ENCODE data around the gene PLEKHA6.
"Not testable (repeated sequence)": the region's sequence is repeated elsewhere in the genome, so short reads cannot be mapped to it uniquely, and the experiment has no call there.

PLEKHA6 gene

GRCh38 chr1:204248954-204249353, 110.8 kb downstream of the PLEKHA6 start:
- Histone ChIP-seq H2AFZ (ENCODE audit: low read depth, low read length) (no peak overlapping the region), H3K36me3 (ENCODE audit: insufficient read depth, low read length) (peaks cover 44% of the 10 kb centered on the region), H3K4me3 (ENCODE audit: low read length) (no peak overlapping the region)

GRCh38 chr1:204246876-204247275, 112.9 kb downstream of the PLEKHA6 start:
- H3K36me3 ChIP-seq (ENCODE audit: insufficient read depth, low read length): peaks cover 57% of the 10 kb centered on the region
- H3K27me3 ChIP-seq (ENCODE audit: insufficient read depth, low read length): no peaks in the 10 kb centered on the region
- H3K9me3 ChIP-seq (ENCODE audit: low read length): no peaks in the 10 kb centered on the region
- no peak overlapping the region for H2AFZ ChIP-seq (ENCODE audit: low read depth, low read length)
- H3K4me1 ChIP-seq (ENCODE audit: insufficient read depth, low read length): no peaks in the 10 kb centered on the region
- H3K4me3 ChIP-seq (ENCODE audit: low read length): no peak overlapping the region

More at GRCh38 chr1:204248954-204249353, 110.8 kb downstream of the PLEKHA6 start:
- peaks cover 2% of the 10 kb centered on the region for H3K4me1 ChIP-seq (ENCODE audit: insufficient read depth, low read length)
- H3K27me3 ChIP-seq (ENCODE audit: insufficient read depth, low read length): no peaks in the 10 kb centered on the region
- no peaks in the 10 kb centered on the region for H3K9me3 ChIP-seq (ENCODE audit: low read length)

- peaks cover 2% of the 10 kb centered on the region for H3K9me3 ChIP-seq (ENCODE audit: low read length)
- H3K4me1 ChIP-seq (ENCODE audit: insufficient read depth, low read length): no peaks in the 10 kb centered on the region
- peaks cover 79% of the 10 kb centered on the region for H3K36me3 ChIP-seq (ENCODE audit: insufficient read depth, low read length)
- no peak overlapping the region for H2AFZ ChIP-seq (ENCODE audit: low read depth, low read length)
- H3K4me3 ChIP-seq (ENCODE audit: low read length): no peak overlapping the region
- no peaks in the 10 kb centered on the region for H3K27me3 ChIP-seq (ENCODE audit: insufficient read depth, low read length)
Measured at GRCh38 chr1:204242920-204243319, 116.8 kb downstream of the PLEKHA6 start.

- Histone ChIP-seq H3K36me3 (ENCODE audit: insufficient read depth, low read length) (peaks cover 80% of the 10 kb centered on the region), H3K4me1 (ENCODE audit: insufficient read depth, low read length) (no peaks in the 10 kb centered on the region)
Measured at GRCh38 chr1:204241914-204242313, 117.8 kb downstream of the PLEKHA6 start.

GRCh38 chr1:204241050-204241449, 118.7 kb downstream of the PLEKHA6 start:
- Histone ChIP-seq H2AFZ (ENCODE audit: low read depth, low read length) (no peak overlapping the region), H3K4me1 (ENCODE audit: insufficient read depth, low read length) (no peaks in the 10 kb centered on the region), H3K36me3 (ENCODE audit: insufficient read depth, low read length) (peaks cover 81% of the 10 kb centered on the region), H3K4me3 (ENCODE audit: low read length) (no peak overlapping the region), H3K9me3 (ENCODE audit: low read length) (peaks cover 7% of the 10 kb centered on the region), H3K27me3 (ENCODE audit: insufficient read depth, low read length) (no peaks in the 10 kb centered on the region)

More at GRCh38 chr1:204241914-204242313, 117.8 kb downstream of the PLEKHA6 start:
- H3K27me3 ChIP-seq (ENCODE audit: insufficient read depth, low read length): no peaks in the 10 kb centered on the region
- no peak overlapping the region for H3K4me3 ChIP-seq (ENCODE audit: low read length)
- peaks cover 3% of the 10 kb centered on the region for H3K9me3 ChIP-seq (ENCODE audit: low read length)
- no peak overlapping the region for H2AFZ ChIP-seq (ENCODE audit: low read depth, low read length)

- no peaks in the 10 kb centered on the region for H3K27me3 ChIP-seq (ENCODE audit: insufficient read depth, low read length)
- H2AFZ ChIP-seq (ENCODE audit: low read depth, low read length): no peak overlapping the region
- H3K4me1 ChIP-seq (ENCODE audit: insufficient read depth, low read length): no peaks in the 10 kb centered on the region
- H3K36me3 ChIP-seq (ENCODE audit: insufficient read depth, low read length): peaks cover 81% of the 10 kb centered on the region
- no peak overlapping the region for H3K4me3 ChIP-seq (ENCODE audit: low read length)
- H3K9me3 ChIP-seq (ENCODE audit: low read length): peaks cover 7% of the 10 kb centered on the region
Measured at GRCh38 chr1:204240233-204240632, 119.5 kb downstream of the PLEKHA6 start.

- not testable (repeated sequence) for H3K4me3 ChIP-seq (ENCODE audit: low read length); H3K27me3 ChIP-seq (ENCODE audit: insufficient read depth, low read length); H3K9me3 ChIP-seq (ENCODE audit: low read length); H3K4me1 ChIP-seq (ENCODE audit: insufficient read depth, low read length); H2AFZ ChIP-seq (ENCODE audit: low read depth, low read length)
- peaks cover 74% of the 10 kb centered on the region for H3K36me3 ChIP-seq (ENCODE audit: insufficient read depth, low read length)
Measured at GRCh38 chr1:204239401-204239800, 120.3 kb downstream of the PLEKHA6 start.

GRCh38 chr1:204238520-204238919, 121.2 kb downstream of the PLEKHA6 start:
- peaks cover 80% of the 10 kb centered on the region for H3K36me3 ChIP-seq (ENCODE audit: insufficient read depth, low read length)
- not testable (repeated sequence) for H3K27me3 ChIP-seq (ENCODE audit: insufficient read depth, low read length)

GRCh38 chr1:204237515-204237914, 122.2 kb downstream of the PLEKHA6 start:
- H3K27me3 ChIP-seq (ENCODE audit: insufficient read depth, low read length); H2AFZ ChIP-seq (ENCODE audit: low read depth, low read length); H3K9me3 ChIP-seq (ENCODE audit: low read length); H3K4me3 ChIP-seq (ENCODE audit: low read length); H3K4me1 ChIP-seq (ENCODE audit: insufficient read depth, low read length): not testable (repeated sequence)
- H3K36me3 ChIP-seq (ENCODE audit: insufficient read depth, low read length): peaks cover 75% of the 10 kb centered on the region

More at GRCh38 chr1:204238520-204238919, 121.2 kb downstream of the PLEKHA6 start:
- H3K4me1 ChIP-seq (ENCODE audit: insufficient read depth, low read length); H3K4me3 ChIP-seq (ENCODE audit: low read length); H2AFZ ChIP-seq (ENCODE audit: low read depth, low read length); H3K9me3 ChIP-seq (ENCODE audit: low read length): not testable (repeated sequence)

- no peaks in the 10 kb centered on the region for H3K4me1 ChIP-seq (ENCODE audit: insufficient read depth, low read length)
- H3K9me3 ChIP-seq (ENCODE audit: low read length): peaks cover 8% of the 10 kb centered on the region
- H3K36me3 ChIP-seq (ENCODE audit: insufficient read depth, low read length): peaks cover 77% of the 10 kb centered on the region
- H2AFZ ChIP-seq (ENCODE audit: low read depth, low read length): no peak overlapping the region
- H3K4me3 ChIP-seq (ENCODE audit: low read length): no peak overlapping the region
- no peaks in the 10 kb centered on the region for H3K27me3 ChIP-seq (ENCODE audit: insufficient read depth, low read length)
Measured at GRCh38 chr1:204232526-204232925, 127.2 kb downstream of the PLEKHA6 start.

GRCh38 chr1:204230211-204230610, 129.5 kb downstream of the PLEKHA6 start:
- Histone ChIP-seq H3K4me3 (ENCODE audit: low read length) (no peak overlapping the region), H2AFZ (ENCODE audit: low read depth, low read length) (no peak overlapping the region), H3K36me3 (ENCODE audit: insufficient read depth, low read length) (peaks cover 78% of the 10 kb centered on the region), H3K9me3 (ENCODE audit: low read length) (peaks cover 3% of the 10 kb centered on the region), H3K27me3 (ENCODE audit: insufficient read depth, low read length) (no peaks in the 10 kb centered on the region), H3K4me1 (ENCODE audit: insufficient read depth, low read length) (no peaks in the 10 kb centered on the region)

GRCh38 chr1:204228896-204229295, 130.8 kb downstream of the PLEKHA6 start:
- Histone ChIP-seq H3K9me3 (ENCODE audit: low read length) (peaks cover under 1% of the 10 kb centered on the region), H3K4me3 (ENCODE audit: low read length) (no peak overlapping the region), H3K4me1 (ENCODE audit: insufficient read depth, low read length) (no peaks in the 10 kb centered on the region), H3K36me3 (ENCODE audit: insufficient read depth, low read length) (peaks cover 76% of the 10 kb centered on the region), H2AFZ (ENCODE audit: low read depth, low read length) (no peak overlapping the region), H3K27me3 (ENCODE audit: insufficient read depth, low read length) (no peaks in the 10 kb centered on the region)

GRCh38 chr1:204227996-204228785, 131.5 kb downstream of the PLEKHA6 start:
- Histone ChIP-seq H3K36me3 (ENCODE audit: insufficient read depth, low read length) (peaks cover 73% of the 10 kb centered on the region), H3K4me1 (ENCODE audit: insufficient read depth, low read length) (no peaks in the 10 kb centered on the region), H3K27me3 (ENCODE audit: insufficient read depth, low read length) (no peaks in the 10 kb centered on the region), H3K4me3 (ENCODE audit: low read length) (no peak overlapping the region), H2AFZ (ENCODE audit: low read depth, low read length) (no peak overlapping the region), H3K9me3 (ENCODE audit: low read length) (no peaks in the 10 kb centered on the region)

GRCh38 chr1:204227351-204227750, 132.4 kb downstream of the PLEKHA6 start:
- Histone ChIP-seq H3K27me3 (ENCODE audit: insufficient read depth, low read length) (no peaks in the 10 kb centered on the region), H2AFZ (ENCODE audit: low read depth, low read length) (no peak overlapping the region), H3K4me1 (ENCODE audit: insufficient read depth, low read length) (no peaks in the 10 kb centered on the region), H3K9me3 (ENCODE audit: low read length) (no peaks in the 10 kb centered on the region), H3K4me3 (ENCODE audit: low read length) (no peak overlapping the region), H3K36me3 (ENCODE audit: insufficient read depth, low read length) (peaks cover 72% of the 10 kb centered on the region)

All from neuron (in vitro differentiated cells).